AG09319 (cell line): Measurements from ENCODE around the gene DNAJC7.

Experiments used
- DNase-seq: peaks from one replicate; pipeline ENCODE4 v3.0.0-alpha.2; 2010; ENCODE audit warnings: low read depth; ENCODE audit errors: extremely low read depth
- TF ChIP-seq, protein P1 (sequence below): IDR thresholded peaks from 2 replicates; pipeline ENCODE4 v1.5.1; 2011; ENCODE audit warnings: low read depth, mild to moderate bottlenecking, inconsistent platforms, low read length, moderate library complexity

The DNAJC7 gene

DNA sequence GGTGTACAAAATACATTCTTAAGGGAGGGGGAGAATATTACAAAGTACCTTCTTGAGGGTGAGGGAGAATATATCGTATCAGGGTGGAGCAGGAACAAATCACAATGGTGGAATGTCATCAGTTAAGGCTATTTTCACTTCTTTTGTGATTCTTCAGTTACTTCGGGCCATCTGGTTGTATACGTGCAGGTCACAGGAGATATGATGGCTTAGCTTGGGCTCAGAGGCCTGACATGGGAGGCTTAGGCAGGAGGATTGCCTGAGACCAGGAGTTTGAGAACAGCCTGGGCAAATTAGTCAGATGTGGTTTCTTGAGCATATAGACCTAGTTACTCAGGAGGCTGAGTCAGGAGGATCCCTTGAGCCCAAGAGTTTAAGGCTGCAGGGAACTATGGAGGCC, 73.7 kb downstream of the DNAJC7 start:
- TF ChIP-seq, protein P1, sequence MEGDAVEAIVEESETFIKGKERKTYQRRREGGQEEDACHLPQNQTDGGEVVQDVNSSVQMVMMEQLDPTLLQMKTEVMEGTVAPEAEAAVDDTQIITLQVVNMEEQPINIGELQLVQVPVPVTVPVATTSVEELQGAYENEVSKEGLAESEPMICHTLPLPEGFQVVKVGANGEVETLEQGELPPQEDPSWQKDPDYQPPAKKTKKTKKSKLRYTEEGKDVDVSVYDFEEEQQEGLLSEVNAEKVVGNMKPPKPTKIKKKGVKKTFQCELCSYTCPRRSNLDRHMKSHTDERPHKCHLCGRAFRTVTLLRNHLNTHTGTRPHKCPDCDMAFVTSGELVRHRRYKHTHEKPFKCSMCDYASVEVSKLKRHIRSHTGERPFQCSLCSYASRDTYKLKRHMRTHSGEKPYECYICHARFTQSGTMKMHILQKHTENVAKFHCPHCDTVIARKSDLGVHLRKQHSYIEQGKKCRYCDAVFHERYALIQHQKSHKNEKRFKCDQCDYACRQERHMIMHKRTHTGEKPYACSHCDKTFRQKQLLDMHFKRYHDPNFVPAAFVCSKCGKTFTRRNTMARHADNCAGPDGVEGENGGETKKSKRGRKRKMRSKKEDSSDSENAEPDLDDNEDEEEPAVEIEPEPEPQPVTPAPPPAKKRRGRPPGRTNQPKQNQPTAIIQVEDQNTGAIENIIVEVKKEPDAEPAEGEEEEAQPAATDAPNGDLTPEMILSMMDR, result no peak
- no peak for DNase-seq

DNA sequence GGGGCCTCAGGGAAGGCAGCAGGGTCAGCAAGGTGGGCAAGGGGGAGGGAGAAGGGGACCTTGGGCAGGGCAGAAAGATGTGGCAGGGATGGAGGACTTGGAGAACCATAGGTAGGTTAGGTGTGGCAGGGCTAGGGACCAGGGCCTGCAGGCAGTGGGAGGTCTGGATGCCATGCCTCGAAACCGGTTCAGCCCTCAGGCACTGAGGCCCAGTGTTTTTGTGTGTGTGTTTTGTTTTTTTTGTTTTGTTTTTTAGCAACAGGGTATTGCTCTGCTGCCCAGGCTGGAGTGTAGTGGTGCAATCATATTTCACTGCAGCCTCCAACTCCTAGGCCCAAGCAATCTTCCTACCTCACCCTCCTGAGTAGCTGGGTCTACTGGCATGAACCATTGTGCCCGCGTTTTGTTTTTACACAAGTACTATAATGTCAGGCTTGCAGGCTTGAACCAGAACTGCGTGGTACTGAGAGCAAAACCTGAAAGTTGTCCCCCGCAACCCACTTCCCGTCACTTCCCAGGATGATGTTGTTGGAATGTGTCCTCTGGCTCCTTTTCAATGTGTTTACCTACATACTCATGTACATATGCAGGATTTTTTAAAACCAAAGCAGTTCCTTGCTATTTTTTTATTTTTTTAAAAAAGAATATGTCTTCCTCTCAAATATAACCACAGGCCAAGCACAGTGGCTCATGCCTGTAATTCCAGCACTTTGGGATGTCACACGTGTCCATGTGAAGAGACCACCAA, 74.4 kb downstream of the DNAJC7 start:
- TF ChIP-seq, protein P1, result no peak
- DNase-seq, result no peak

DNA sequence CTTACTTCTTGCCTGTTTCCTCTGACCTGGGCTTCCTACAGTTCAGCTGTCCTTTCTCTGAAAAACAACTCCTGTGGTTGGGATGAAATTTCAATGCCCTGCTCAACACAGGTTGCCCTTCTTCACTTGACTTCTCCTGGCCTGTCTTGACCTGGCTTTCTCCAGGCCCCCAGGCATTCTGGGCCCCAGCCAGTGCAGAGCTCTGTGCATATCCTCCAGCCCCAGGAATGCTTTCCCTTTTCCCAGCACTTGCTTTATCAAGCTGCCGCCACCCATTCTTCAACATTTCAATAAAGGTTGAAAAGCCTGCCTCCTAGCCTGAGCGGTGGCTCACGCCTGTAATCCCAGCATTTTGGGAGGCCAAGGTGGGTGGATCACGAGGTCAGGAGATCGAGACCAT, 76.1 kb downstream of the DNAJC7 start:
- no peak for DNase-seq
- TF ChIP-seq, protein P1, result no peak

DNA sequence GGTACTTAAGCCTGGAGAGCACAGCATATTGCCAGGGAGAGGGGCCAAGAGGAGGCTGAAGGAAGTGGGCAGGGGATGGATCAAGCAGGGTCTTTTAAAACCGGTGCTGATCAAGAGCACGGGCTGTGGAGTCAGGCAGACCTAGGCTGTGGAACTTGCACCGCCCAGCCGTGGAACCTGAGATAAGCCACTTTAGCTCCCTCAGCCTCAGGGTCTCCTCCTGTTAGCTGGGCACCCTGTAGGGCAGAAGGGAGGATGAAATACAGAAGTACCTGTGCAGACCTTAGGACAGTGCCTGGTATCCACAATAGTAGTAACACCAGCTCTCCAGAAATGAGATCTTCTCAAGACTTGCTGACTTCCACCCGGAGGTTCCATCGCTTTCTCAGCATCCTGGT, 77.5 kb downstream of the DNAJC7 start:
- TF ChIP-seq, protein P1, result no peak
- DNase-seq, result no peak

DNA sequence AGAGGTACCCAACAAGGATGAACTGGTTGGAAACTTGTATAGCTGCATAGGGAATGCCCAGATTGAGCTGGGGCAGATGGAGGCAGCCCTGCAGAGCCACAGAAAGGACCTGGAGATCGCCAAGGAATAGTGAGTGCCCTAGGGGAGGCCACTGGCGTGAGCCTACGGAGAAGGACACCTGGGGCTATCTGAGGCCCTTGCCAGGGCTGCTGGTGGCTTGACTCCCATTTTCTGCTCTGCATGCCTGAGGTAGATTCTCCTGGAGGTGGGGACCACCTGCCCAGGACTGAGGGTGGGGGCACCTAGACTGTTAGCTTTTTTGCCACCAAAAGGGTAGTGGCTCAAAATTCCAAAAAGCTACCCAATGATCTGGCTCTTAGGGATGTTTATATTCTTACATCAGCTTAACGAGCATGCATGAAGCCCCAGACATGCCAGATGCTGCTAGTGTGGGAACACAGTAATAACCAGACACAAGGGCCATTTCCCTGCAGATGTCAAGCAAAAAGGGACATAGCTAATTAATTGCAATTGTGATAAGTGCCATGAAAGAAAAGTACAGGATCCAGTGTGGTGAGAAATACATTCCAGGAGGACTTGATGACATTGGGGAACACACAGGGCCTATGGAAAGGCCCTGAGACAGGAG, 78.1 kb downstream of the DNAJC7 start:
- TF ChIP-seq, protein P1, result no peak
- DNase-seq, result no peak

DNA sequence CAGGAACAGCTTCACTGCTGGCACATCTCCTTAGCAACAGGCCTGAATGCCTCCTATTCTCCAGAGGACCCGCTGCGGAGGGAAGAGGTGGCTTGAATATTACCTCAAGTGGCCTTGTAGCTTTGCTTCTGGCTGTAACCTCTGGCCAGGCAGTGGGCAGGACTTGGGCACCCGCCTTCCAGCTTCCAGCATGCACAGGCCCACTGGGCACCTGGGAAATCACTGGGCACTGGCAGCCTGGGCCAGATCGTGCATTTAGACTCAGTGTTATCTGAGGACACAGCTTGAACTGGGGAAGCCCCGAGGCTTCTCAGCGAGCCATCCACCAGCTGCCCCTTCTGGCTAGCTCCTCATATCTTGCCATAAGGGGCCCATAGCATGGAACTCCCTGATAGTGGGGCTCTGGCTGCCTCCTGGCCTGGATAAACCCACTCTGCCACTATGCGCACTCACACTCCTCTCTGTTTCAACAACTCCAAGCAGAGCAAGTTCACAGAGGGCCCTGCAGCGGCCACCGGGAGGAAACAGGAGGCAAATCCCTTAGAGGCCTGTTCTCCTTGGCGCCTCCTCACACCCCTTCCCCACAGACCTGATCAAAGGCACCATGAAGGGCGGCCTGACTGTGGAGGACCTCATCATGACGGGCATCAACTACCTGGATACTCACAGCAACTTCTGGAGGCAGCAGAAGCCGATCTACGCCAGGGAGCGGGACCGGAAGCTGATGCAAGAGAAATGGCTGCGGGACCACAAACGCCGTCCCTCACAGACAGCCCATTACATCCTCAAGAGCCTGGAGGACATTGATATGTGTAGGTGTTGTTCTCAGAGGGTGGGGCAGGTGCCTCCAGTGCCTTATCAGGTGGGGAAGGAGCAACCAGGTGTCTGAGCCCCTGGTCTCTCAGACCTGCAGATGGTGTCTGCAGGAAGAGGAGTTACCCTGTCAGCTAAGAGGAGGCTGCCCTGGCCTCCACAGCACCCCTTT, 79.0 kb downstream of the DNAJC7 start:
- no peak for DNase-seq
- TF ChIP-seq, protein P1, result no peak
